K562 (cell line): ENCODE results near the gene LOXL4.

ENCODE experiments used
- EZH2 ChIP-seq: IDR thresholded peaks from 2 replicates; pipeline ENCODE4 v1.6.1; 2012; ENCODE audit warnings: low read depth, mild to moderate bottlenecking, inconsistent platforms, low read length, borderline replicate concordance
- HINFP ChIP-seq: fragments of 450-650 bp; conservative IDR thresholded peaks from 2 replicates; pipeline ENCODE4 v1.6.1; 2016; ENCODE audit warnings: missing genetic modification characterization, low read depth, mild to moderate bottlenecking, control low read depth, missing compliant biosample characterization
- IRF2 ChIP-seq: sonication (generic); formaldehyde crosslinking; IDR thresholded peaks from 2 replicates; pipeline ENCODE4 v1.8.1; 2022; ENCODE audit warnings: mild to moderate bottlenecking, missing genetic modification reagents
- KLF10 ChIP-seq: fragments of 250-450 bp; sonication (Bioruptor Pico); IDR thresholded peaks from 2 replicates; pipeline ENCODE4 v1.6.1; 2021; ENCODE audit warnings: matching md5 sums
- MAX ChIP-seq: sonication (generic); formaldehyde crosslinking; IDR thresholded peaks from 2 replicates; pipeline ENCODE4 v1.9.0; 2022; ENCODE audit warnings: mild to moderate bottlenecking, missing genetic modification reagents
- NFYB ChIP-seq: IDR thresholded peaks from 2 replicates; pipeline ENCODE4 v1.6.1; 2011; ENCODE audit warnings: mild to moderate bottlenecking, moderate library complexity; ENCODE audit not compliant: insufficient read length; ENCODE audit errors: extremely low read depth
- TARDBP ChIP-seq: fragments of 450-650 bp; IDR thresholded peaks from 2 replicates; pipeline ENCODE4 v1.6.1; 2016
- TRIM24 ChIP-seq, 2 experiments: fragments of 450-650 bp; IDR thresholded peaks; 2 replicates each; pipeline ENCODE4 v1.6.1; 2016
- ZNF274 ChIP-seq: IDR thresholded peaks from 2 replicates; pipeline ENCODE4 v1.6.1; 2011; ENCODE audit warnings: low read depth, mild to moderate bottlenecking, low read length, moderate library complexity, borderline replicate concordance

- no peak for TF ChIP-seq TRIM24 (IDR thresholded peaks at IDR 0.05)
- TF ChIP-seq MAX (CRISPR knock-in tag), result no peak
- no peak for TF ChIP-seq TARDBP
- TF ChIP-seq IRF2 (CRISPR knock-in tag), result no peak
- no peak for TF ChIP-seq HINFP (tag)
- TF ChIP-seq KLF10 (CRISPR knock-in tag), result no peak
- TF ChIP-seq EZH2, result no peak
- TF ChIP-seq ZNF274, result no peak
- no peak for TF ChIP-seq NFYB
Observed at GRCh38 chr10:98254234-98254974, 13.6 kb downstream of the LOXL4 start.
